Measurements from ENCODE around the gene TBC1D25.
A peak's percentile ranks its signal among the peaks of the same experiment; 100 is the strongest.
"Not testable (repeated sequence)": the region's sequence is repeated elsewhere in the genome, so short reads cannot be mapped to it uniquely, and the experiment has no call there.

TBC1D25 gene

DNA sequence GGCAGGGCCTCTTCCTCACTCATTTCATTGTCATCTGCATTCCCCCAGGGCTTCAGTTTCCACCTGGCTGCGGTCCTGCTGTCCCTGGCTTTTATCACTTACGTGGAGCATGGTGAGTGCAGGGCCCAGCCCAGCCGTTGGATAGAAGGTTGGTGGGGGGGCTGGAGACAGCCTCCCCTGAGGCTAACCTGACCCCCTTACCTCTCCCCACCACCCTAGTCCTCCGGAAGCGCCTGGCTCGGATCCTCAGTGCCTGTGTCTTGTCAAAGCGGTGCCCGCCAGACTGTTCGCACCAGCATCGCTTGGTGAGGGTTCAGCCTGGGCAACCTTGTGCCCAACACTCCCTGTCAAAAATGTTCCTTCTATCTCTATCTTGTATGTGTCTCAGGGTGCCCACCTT, 23.7 kb upstream of the TBC1D25 start:
- DNase-seq (ENCODE audit: low read depth): no peak

GRCh38 chrX:48516285-48516684, 23.2 kb upstream of the TBC1D25 start:
- no peak for DNase-seq (ENCODE audit: low read depth)

DNA sequence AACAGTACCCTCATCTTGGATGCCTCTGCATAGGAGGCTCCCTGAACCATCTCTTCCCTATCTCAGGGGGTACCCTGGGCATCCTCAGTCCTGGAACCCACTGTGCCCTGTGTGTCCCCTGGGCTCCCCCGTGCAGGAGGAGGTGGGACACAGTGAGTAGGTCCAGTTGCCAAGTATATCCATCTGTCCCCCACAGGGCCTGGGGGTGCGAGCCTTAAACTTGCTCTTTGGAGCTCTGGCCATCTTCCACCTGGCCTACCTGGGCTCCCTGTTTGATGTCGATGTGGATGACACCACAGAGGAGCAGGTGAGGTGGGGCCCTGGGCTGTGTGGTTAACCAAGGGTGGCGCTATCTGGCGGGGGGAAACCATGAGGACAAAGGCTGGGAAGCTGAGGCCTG, 22.5 kb upstream of the TBC1D25 start:
- no peak for DNase-seq (ENCODE audit: low read depth)

- not testable (repeated sequence) for DNase-seq (ENCODE audit: low read depth)
Observed at GRCh38 chrX:48519481-48519880, 20.0 kb upstream of the TBC1D25 start.

- DNase-seq (ENCODE audit: low read depth): no peak
Observed at GRCh38 chrX:48520455-48520854, 19.1 kb upstream of the TBC1D25 start.

DNA sequence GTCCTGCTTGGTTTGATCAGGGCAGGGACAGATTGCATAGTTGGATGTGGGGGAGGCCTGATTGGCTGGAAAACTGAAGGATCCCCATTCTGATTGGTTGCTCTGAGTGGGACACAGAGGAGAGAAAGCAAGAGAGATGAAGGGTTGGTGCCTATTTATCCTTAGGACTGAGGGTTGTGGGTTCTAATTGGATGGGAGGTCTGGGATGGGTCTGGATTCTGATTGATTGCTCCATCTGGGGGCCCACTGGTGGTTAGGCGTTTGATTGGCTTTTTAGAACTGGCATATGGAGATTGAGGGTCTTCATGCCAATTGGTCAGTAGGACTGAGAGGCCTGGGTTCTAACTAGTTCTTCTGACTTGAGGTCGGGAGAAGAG, 18.6 kb upstream of the TBC1D25 start:
- no peak for DNase-seq (ENCODE audit: low read depth)

- DNase-seq (ENCODE audit: low read depth): peak; percentile 82
Observed at GRCh38 chrX:48521353-48522243, 17.9 kb upstream of the TBC1D25 start, which contains the start of gene EBP. EBP (plus strand) TSS chrX:48521808; CDS start chrX:48523772, 1,964 bp downstream.

- no peak for DNase-seq (ENCODE audit: low read depth)
Observed at GRCh38 chrX:48522291-48522690, 17.2 kb upstream of the TBC1D25 start.

DNA sequence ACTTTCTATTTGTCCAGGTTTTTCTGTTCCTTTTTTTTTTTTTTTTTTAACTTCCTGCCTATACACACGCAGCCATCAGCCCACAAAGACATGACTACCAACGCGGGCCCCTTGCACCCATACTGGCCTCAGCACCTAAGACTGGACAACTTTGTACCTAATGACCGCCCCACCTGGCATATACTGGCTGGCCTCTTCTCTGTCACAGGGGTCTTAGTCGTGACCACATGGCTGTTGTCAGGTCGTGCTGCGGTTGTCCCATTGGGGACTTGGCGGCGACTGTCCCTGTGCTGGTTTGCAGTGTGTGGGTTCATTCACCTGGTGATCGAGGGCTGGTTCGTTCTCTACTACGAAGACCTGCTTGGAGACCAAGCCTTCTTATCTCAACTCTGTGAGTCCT, 15.8 kb upstream of the TBC1D25 start:
- no peak for DNase-seq (ENCODE audit: low read depth)

- not testable (repeated sequence) for DNase-seq (ENCODE audit: low read depth)
Observed at GRCh38 chrX:48525853-48526252, 13.7 kb upstream of the TBC1D25 start.

GRCh38 chrX:48530736-48531135, 8.8 kb upstream of the TBC1D25 start:
- no peak for DNase-seq (ENCODE audit: low read depth)

DNA sequence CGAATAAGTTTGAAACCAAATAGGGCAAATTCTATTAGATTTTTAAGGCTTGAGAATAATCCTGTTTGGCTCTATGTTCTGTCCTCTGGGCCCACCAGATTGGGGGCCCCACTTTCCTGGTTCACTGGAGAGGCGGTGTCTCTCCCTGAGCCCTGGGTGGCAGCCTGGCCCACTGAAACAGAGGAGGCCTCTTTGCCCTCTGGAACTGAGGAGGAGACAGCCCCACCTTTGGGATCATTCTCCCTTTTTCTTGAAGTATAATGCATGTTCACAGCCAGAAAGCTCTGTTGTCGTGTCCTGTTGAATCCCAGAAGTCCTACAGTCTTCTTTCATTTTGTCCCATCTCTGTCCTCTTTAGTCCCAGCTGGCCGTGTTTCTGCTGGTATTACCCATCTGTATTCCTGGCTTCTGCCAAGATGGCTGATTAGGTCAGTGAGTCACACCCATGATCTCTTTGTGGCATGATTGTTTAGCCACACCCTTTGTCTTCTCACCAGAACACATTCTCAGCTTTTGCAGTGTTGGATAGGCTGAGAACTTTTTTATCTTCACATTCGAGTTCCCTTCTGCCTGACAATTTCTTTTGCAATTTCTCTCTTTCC, 8.1 kb upstream of the TBC1D25 start:
- no peak for DNase-seq (ENCODE audit: low read depth)

DNA sequence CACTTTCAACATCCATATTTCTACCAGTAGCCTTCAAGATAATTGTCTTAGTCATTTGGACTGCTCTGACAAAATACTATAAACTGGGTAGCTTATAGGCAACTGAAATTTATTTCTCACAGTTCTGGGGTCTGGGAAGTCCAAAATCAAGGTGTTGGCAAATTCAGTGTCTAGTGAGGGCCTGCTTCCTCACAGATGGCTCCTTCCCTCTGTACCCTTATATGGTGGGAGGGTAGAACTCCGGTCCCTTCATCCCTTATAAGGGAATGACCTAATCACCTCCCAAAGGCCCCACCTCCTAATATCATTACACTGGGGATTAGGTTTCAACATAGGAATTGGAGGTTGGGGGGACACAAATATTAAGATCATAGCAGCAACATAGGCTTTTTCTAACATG, 7.4 kb upstream of the TBC1D25 start:
- DNase-seq (ENCODE audit: low read depth): no peak

DNA sequence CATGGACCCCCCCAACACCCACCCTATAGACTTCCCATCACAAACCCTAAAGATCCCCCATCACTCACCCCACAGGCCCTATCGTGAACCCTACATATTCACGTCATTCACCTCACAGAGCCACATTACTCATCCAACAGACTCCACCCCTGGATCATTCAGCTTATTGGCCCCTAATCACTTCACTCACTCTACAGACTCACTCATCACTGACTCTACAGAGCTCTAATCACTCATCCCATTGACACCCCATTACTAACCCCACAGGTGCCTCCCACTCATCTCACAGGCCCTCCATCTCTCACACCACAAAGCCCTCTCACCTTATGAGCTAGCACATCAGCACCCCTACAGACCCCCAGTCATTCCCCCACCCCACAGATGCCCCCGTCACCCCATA, 6.3 kb upstream of the TBC1D25 start:
- no peak for DNase-seq (ENCODE audit: low read depth)

GRCh38 chrX:48538641-48539344, 721 bp upstream of the TBC1D25 start:
- DNase-seq (ENCODE audit: low read depth): no peak

GRCh38 chrX:48540028-48540375, 488 bp downstream of the TBC1D25 start:
- DNase-seq (ENCODE audit: low read depth): peak; percentile 7

- no peak for DNase-seq (ENCODE audit: low read depth)
Observed at GRCh38 chrX:48540480-48540879, 966 bp downstream of the TBC1D25 start.

DNA sequence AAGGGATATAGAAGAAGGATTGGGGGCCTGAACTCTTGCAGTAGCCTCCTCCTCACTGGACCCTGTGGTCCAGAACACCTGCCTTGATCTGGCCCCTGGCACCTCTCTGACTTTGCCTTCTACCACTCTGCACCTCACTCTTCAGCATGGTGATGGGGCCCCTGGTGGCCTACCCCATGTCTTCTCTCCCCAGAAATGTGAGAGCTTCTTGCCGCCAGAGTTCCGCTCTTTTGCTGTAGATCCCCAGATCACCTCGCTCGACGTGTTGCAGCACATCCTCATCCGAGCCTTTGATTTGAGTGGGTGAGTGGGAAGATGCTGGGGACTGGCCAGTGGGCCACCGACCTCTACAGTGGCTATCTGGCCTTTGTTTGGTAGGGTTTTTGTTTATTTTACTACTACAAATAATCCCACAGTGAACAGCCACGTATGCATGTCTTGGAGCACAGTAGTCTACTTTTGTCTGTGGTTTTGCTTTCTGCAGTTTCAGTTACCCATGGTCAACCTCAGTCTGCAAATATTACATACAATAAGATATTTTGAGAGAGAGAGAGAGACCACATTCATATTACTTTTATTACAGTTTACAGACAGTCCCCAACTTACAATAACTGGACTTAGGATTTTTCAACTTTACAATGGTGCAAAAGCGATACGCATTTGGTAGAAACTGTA, 1.8 kb downstream of the TBC1D25 start:
- no peak for DNase-seq (ENCODE audit: low read depth)

- DNase-seq (ENCODE audit: low read depth): no peak
Observed at GRCh38 chrX:48548871-48549270, 9.4 kb downstream of the TBC1D25 start.

- not testable (repeated sequence) for DNase-seq (ENCODE audit: low read depth)
Observed at GRCh38 chrX:48555731-48556325, 16.3 kb downstream of the TBC1D25 start.

DNA sequence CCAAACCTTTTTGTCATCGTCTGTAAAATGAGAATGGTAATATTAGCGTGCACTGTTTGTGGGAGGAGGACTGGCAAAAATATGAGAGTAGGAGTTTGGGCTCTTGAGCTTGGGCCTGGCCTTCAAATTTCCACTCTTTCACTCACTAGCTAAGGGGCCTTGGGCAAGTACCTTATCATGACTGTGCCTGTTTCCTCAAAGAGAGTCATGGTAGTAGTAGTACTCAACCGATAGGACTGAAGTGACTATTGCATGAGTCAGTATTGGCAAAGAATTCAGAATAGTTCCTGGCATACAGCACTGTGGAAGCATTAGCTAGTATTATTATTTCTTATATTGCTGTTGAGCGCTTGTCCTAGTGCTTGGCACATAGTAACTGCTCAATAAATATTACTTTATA, 18.8 kb downstream of the TBC1D25 start:
- DNase-seq (ENCODE audit: low read depth): no peak

DNA sequence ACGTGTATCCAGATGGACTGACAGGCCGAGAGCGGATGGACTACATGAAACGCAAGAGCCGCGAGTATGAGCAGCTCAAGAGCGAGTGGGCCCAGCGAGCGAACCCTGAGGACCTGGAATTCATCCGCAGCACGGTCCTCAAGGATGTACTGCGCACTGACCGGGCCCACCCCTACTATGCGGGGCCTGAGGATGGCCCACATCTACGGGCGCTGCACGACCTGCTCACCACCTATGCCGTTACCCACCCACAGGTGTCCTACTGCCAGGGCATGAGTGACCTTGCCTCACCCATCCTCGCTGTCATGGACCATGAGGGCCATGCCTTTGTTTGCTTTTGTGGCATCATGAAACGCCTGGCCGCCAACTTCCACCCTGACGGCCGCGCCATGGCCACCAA, 20.1 kb downstream of the TBC1D25 start:
- no peak for DNase-seq (ENCODE audit: low read depth)
